CD4-positive, alpha-beta T cell (primary cell): ENCODE data around the gene HTR3B. TPM values are rescaled to one million over a fixed set of nuclear protein-coding genes. Genes with fewer than 3 reads are reported as not detected.

ENCODE experiments used
- ATAC-seq: fragments of 200-7000 bp; cut with Tn5 transposase; one replicate; pipeline ENCODE4 v1.10.0; 2022; ENCODE audit warnings: mild to moderate bottlenecking; ENCODE audit not compliant: poor library complexity
- CTCF ChIA-PET: fragments of 350-600 bp; sonication (Branson Sonifier 250); formaldehyde crosslinking; loops from one replicate; lab custom pipeline; 2021; ENCODE audit warnings: antibody characterized with exemption, inconsistent platforms; lab: Charles Lee
- POLR2A ChIA-PET: fragments of 350-600 bp; sonication (Branson Sonifier 250); formaldehyde crosslinking; loops from one replicate; lab custom pipeline; 2021; ENCODE audit warnings: antibody characterized with exemption, inconsistent platforms; lab: Charles Lee
- DNase-seq, 14 experiments: peaks; one replicate each; pipeline ENCODE4 v3.0.0-alpha.2; 2013 to 2020; ENCODE audit warnings: mixed read lengths in 2 of 14
- H3K27ac ChIP-seq, 2 donors: one replicate each; pipeline versions ENCODE4 v1.5.1 to v1.7.0; 2013; ENCODE audit warnings: low read length in 2 of 2, low read depth in 1 of 2, mild to moderate bottlenecking in 1 of 2
- H3K27me3 ChIP-seq, 2 experiments: 1 replicate in 1 of 2; 2 replicates in 1 of 2; pipeline versions ENCODE4 v1.6.1 to v1.7.0; 2013; ENCODE audit warnings: low read length in 2 of 2, control low read depth in 1 of 2, mild to moderate bottlenecking in 1 of 2, moderate library complexity in 1 of 2; ENCODE audit not compliant: insufficient read depth in 2 of 2, control insufficient read depth in 1 of 2
- H3K36me3 ChIP-seq: one replicate; pipeline ENCODE4 v1.6.1; 2013; ENCODE audit warnings: low read length, control low read depth; ENCODE audit not compliant: insufficient read depth
- H3K4me1 ChIP-seq: one replicate; pipeline ENCODE4 v1.6.1; 2013; ENCODE audit warnings: low read length, control low read depth; ENCODE audit not compliant: insufficient read depth
- H3K4me3 ChIP-seq: one replicate; pipeline ENCODE4 v1.5.1; 2013; ENCODE audit warnings: mild to moderate bottlenecking, low read length, moderate library complexity
- H3K9me3 ChIP-seq, 2 experiments: 1 replicate in 1 of 2; 2 replicates in 1 of 2; pipeline versions ENCODE4 v1.6.1 to v1.7.0; 2013; ENCODE audit warnings: low read length in 2 of 2, mild to moderate bottlenecking in 2 of 2, control low read depth in 1 of 2, moderate library complexity in 1 of 2; ENCODE audit not compliant: control insufficient read depth in 1 of 2, insufficient read depth in 1 of 2
- H3K27ac Mint-ChIP-seq: one replicate; pipeline ENCODE4 v1.8.0; 2020; ENCODE audit warnings: mixed read lengths
- H3K27me3 Mint-ChIP-seq: one replicate; pipeline ENCODE4 v1.8.0; 2021; ENCODE audit warnings: mixed read lengths
- H3K36me3 Mint-ChIP-seq: one replicate; pipeline ENCODE4 v1.8.0; 2021; ENCODE audit warnings: low read depth, mixed read lengths
- H3K4me1 Mint-ChIP-seq: one replicate; pipeline ENCODE4 v1.8.0; 2021; ENCODE audit warnings: low read depth, mixed read lengths
- H3K4me3 Mint-ChIP-seq: one replicate; pipeline ENCODE4 v1.8.0; 2020; ENCODE audit warnings: mild to moderate bottlenecking, mixed read lengths
- H3K9me3 Mint-ChIP-seq: one replicate; pipeline ENCODE4 v1.8.0; 2020; ENCODE audit warnings: mixed read lengths
- CTCF ChIP-seq: fragments of 200-600 bp; IDR thresholded peaks from one replicate; pipeline ENCODE4 v1.8.0; 2022; ENCODE audit warnings: antibody characterized with exemption, mild to moderate bottlenecking
- intact Hi-C, 2 experiments: fragments of 100-400 bp; cut with DNase I in 1 of 2; cut with micrococcal nuclease in 1 of 2; formaldehyde crosslinking; loops; one replicate each; pipeline versions ENCODE4 v1.15.1 to v1.9.0; 2023 to 2025; cut with DNase I, micrococcal nuclease
- total RNA-seq, 174 experiments: library from RNA in 2 of 174; stranded (reverse) in 2 of 174; gene quantifications; one replicate each; pipeline ENCODE4 v1.2.3 and lab custom pipeline; 2021 to 2026

The HTR3B gene
- total RNA-seq, 2 experiments from 2014 or later, result not detected

GRCh38 chr11:113859665-113860064, 44.9 kb upstream of the HTR3B start:
- no peak overlapping the region for H3K4me3 ChIP-seq
- TF ChIP-seq CTCF, result no peak
- Mint-ChIP-seq H3K4me1 (peaks cover 29% of the 10 kb centered on the region), H3K36me3 (peaks cover 5% of the 10 kb centered on the region), H3K27me3 (no peaks in the 10 kb centered on the region), H3K27ac (no peak overlapping the region), H3K4me3 (no peak overlapping the region), H3K9me3 (no peaks in the 10 kb centered on the region)
- ChIA-PET POLR2A (no interaction called here), CTCF (interaction anchor here (1.2 kb wide), 1 partner anchor 401 kb away, joined by 3 read pairs; no protein-coding TSS in a partner anchor)
- no peaks in the 10 kb centered on the region for H3K27me3 ChIP-seq
- no peaks in the 10 kb centered on the region for H3K9me3 ChIP-seq
- H3K36me3 ChIP-seq, result no peaks in the 10 kb centered on the region
- H3K27ac ChIP-seq, result no peak overlapping the region
- DNase-seq (peak in 1 of 14 experiments; percentile 49), ATAC-seq (no peak)
- intact Hi-C loops, result no loop called here
- H3K4me1 ChIP-seq, result peaks cover 3% of the 10 kb centered on the region

- ChIA-PET CTCF (no interaction called here), POLR2A (interaction anchor here (0.6 kb wide), 1 partner anchor 39 kb away, joined by 5 read pairs; no protein-coding TSS in a partner anchor)
- Histone ChIP-seq H3K4me1 (peaks cover 3% of the 10 kb centered on the region), H3K4me3 (no peak overlapping the region), H3K9me3 (no peaks in the 10 kb centered on the region), H3K27me3 (no peaks in the 10 kb centered on the region), H3K36me3 (peaks cover 2% of the 10 kb centered on the region), H3K27ac (no peak overlapping the region)
- H3K27ac Mint-ChIP-seq, result no peak overlapping the region
- peak in 1 of 14 experiments; percentile 51 for DNase-seq
- peaks cover 12% of the 10 kb centered on the region for H3K36me3 Mint-ChIP-seq
- H3K4me1 Mint-ChIP-seq, result peaks cover 24% of the 10 kb centered on the region
- intact Hi-C loops, result no loop called here
- H3K4me3 Mint-ChIP-seq, result no peak overlapping the region
- no peak for ATAC-seq
- no peaks in the 10 kb centered on the region for H3K27me3 Mint-ChIP-seq
- TF ChIP-seq CTCF, result no peak
- no peaks in the 10 kb centered on the region for H3K9me3 Mint-ChIP-seq
These were observed 42.2 kb upstream of the HTR3B start for GRCh38 chr11:113862435-113862834.

GRCh38 chr11:113864410-113864809, 40.2 kb upstream of the HTR3B start:
- H3K4me1 ChIP-seq, result no peaks in the 10 kb centered on the region
- H3K27ac Mint-ChIP-seq, result no peak overlapping the region
- H3K27me3 Mint-ChIP-seq, result no peaks in the 10 kb centered on the region

More at GRCh38 chr11:113864410-113864809, 40.2 kb upstream of the HTR3B start:
- POLR2A ChIA-PET, result no interaction called here
- H3K27ac ChIP-seq, result no peak overlapping the region
- peaks cover 2% of the 10 kb centered on the region for H3K36me3 ChIP-seq
- ATAC-seq, result no peak
- H3K4me1 Mint-ChIP-seq, result peaks cover 24% of the 10 kb centered on the region
- H3K9me3 ChIP-seq, result no peaks in the 10 kb centered on the region
- no peak for TF ChIP-seq CTCF
- no peak overlapping the region for H3K4me3 ChIP-seq
- H3K4me3 Mint-ChIP-seq, result no peak overlapping the region
- H3K27me3 ChIP-seq, result no peaks in the 10 kb centered on the region
- H3K36me3 Mint-ChIP-seq, result peaks cover 12% of the 10 kb centered on the region
- CTCF ChIA-PET, result no interaction called here
- intact Hi-C loops, result no loop called here
- no peak for DNase-seq
- no peaks in the 10 kb centered on the region for H3K9me3 Mint-ChIP-seq
